ENCODE results near the gene TARBP1.

- no peak for TF ChIP-seq CTCF (IDR thresholded peaks at IDR 0.05)
- no peak for TF ChIP-seq EP300 (IDR thresholded peaks at IDR 0.05)
- TF ChIP-seq POLR2A (IDR thresholded peaks at IDR 0.05) = no peak
Measured at GRCh38 chr1:234400773-234401172, 78.2 kb downstream of the TARBP1 start.

Data from ovary (tissue), 3 donors.